ENCODE results near the gene FHAD1.

DNA sequence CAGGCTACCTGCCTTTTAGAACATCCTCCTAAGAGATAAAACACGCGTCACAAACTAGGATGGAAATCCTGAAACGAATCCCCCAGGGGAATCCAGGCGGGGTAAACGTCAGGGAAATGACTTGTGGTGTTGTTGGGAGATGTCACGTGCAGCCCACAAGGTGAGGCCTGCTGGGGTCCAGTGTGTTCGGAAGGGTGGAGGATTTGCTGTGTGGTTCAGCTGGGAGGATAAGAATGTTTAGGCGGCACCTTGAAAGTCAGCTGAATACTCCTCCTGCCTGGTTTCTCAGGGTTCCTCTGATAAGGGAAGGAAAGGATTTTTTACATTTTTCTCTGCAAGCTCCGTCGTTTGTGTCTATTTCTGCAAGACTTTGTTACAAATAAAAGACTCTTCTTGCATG lies 88.0 kb downstream of the FHAD1 start:
- TF ChIP-seq, protein P1, sequence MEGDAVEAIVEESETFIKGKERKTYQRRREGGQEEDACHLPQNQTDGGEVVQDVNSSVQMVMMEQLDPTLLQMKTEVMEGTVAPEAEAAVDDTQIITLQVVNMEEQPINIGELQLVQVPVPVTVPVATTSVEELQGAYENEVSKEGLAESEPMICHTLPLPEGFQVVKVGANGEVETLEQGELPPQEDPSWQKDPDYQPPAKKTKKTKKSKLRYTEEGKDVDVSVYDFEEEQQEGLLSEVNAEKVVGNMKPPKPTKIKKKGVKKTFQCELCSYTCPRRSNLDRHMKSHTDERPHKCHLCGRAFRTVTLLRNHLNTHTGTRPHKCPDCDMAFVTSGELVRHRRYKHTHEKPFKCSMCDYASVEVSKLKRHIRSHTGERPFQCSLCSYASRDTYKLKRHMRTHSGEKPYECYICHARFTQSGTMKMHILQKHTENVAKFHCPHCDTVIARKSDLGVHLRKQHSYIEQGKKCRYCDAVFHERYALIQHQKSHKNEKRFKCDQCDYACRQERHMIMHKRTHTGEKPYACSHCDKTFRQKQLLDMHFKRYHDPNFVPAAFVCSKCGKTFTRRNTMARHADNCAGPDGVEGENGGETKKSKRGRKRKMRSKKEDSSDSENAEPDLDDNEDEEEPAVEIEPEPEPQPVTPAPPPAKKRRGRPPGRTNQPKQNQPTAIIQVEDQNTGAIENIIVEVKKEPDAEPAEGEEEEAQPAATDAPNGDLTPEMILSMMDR (IDR thresholded peaks at IDR 0.05; ENCODE audit: extremely low read depth in 1 of 2, insufficient read depth in 1 of 2, low read depth in 1 of 2, low read length in 2 of 2): no peak
- TF ChIP-seq POLR2A (IDR thresholded peaks at IDR 0.05; ENCODE audit: low read depth, low read length): no peak
- no peak for TF ChIP-seq MYC (IDR thresholded peaks at IDR 0.05; ENCODE audit: low read depth, low read length)
- no peak for TF ChIP-seq POLR2AphosphoS5 (IDR thresholded peaks at IDR 0.05; ENCODE audit: insufficient read depth, low read depth, low read length)
- TF ChIP-seq FOS (IDR thresholded peaks at IDR 0.05; ENCODE audit: borderline replicate concordance, insufficient read depth, low read length): no peak
- no peak for TF ChIP-seq EZH2 (IDR thresholded peaks at IDR 0.05; ENCODE audit: borderline replicate concordance, low read depth, low read length, severe bottlenecking)

All from endothelial cell of umbilical vein (primary cell).